HG02678 (cell line): ENCODE measurements around the gene LXN.

Experiments used
- ATAC-seq: cut with Tn5 transposase; IDR thresholded peaks from one replicate; pipeline ENCODE4 v1.9.1; 2021; ENCODE audit warnings: mild to moderate bottlenecking, moderate library complexity; ENCODE audit not compliant: unreplicated experiment

The LXN gene

DNA sequence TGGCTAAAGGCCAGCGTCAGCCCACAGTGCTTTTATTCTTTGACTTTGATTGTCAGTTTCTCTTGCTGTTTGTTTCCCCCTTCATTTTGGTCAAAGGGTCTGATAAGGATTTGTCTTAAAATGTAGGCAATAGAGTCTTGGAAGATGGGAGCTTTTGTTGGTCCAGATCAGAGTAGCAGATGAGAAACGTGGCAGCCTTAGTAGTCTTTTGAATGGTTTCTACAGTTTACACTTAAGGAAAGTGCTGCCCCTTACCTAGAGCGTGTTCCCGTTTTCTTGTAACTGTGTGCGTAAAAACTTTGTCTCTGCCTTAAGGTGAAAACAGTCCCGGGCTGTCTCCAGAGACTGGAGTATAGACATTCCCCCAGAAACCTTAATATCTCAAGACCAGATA is 630 bp downstream of the LXN start:
- ATAC-seq, result peak; percentile 3

GRCh38 chr3:158668506-158668905 is 3.9 kb downstream of the LXN start:
- ATAC-seq, result no peak

DNA sequence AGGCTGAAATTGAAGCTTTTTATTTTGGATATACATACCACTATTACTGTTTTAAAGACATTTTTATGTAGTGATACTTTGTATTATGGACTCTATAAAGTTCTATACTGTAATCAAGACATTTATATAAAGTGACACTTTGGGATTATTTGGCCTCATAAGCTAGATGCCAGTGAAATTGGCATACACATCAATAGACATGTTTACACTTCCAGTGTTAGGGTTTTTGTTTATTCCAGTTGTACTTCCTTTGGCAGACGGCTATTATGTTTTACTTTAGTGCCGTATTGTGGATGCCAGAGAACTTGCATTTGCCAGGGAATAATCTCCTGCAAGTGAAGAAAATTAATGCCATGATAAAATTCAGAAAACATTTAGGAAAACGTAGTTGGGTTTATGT is 6.0 kb downstream of the LXN start:
- ATAC-seq, result no peak

GRCh38 chr3:158663832-158664231 is 8.6 kb downstream of the LXN start:
- no peak for ATAC-seq

GRCh38 chr3:158663246-158663645 is 9.2 kb downstream of the LXN start:
- ATAC-seq, result no peak

GRCh38 chr3:158660711-158661110 is 11.7 kb downstream of the LXN start:
- no peak for ATAC-seq

DNA sequence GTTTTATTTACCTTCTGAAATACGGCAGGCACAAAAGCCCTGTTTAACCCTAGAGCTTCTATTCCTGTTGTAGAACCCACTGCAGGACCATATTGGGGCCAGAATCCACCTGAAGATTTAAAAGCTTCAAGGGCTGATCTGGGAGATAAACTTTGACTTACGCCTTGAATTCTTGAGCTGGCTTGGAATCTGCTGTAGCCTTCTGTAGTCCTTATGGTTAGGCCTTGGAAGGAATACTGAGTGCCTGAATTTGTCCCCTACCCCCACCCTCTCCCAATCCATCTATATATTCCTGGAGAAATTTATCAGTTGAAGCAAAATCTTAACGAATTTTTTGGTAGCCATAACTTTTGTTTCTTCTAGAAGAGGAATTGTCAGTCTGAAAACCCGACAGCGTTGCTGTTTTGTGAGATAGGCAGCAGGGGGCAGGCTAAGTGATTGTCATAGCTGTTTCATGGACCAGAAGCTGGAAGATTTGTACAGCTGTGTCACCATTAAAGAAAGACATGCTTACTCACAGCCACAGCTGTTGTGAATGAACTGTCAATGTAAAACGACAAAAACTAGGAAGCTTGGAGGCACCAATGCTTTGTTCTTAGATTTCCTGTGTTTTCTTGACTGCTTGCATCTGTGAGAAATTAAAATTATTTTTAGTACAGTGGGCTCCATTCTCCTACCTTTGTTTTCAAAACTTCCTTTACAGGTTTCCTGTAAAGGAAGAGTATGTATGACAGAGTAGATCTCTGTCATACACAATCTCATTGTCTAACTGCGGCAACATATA is 12.8 kb downstream of the LXN start:
- peak; percentile 86 for ATAC-seq

DNA sequence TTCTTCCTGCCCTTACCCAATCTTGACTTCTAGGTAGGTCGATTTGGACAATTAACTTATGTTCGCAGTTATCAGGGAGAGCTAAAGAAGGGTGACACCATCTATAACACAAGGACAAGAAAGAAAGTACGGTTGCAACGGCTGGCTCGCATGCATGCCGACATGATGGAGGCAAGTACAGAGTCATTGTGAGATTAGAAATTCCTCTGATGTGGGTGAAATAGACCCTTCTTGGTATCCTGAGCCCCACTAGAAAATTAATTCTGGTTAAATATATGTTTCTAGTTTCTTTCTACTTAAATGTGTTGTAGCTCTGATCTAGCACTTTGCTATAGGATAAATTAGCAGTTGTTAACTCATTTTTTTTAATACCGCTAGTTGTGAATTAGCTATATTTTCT is 13.6 kb downstream of the LXN start:
- ATAC-seq, result no peak

GRCh38 chr3:158652463-158652862 is 20.0 kb downstream of the LXN start:
- ATAC-seq, result no peak

GRCh38 chr3:158651192-158651591 is 21.3 kb downstream of the LXN start:
- ATAC-seq, result no peak

GRCh38 chr3:158649791-158650190 is 22.7 kb downstream of the LXN start:
- no peak for ATAC-seq

GRCh38 chr3:158644345-158644908 is 28.0 kb downstream of the LXN start, which contains the start of gene GFM1:
GFM1 (plus strand) TSS chr3:158644527; CDS start chr3:158644635, 108 bp downstream.
- peak; percentile 99 for ATAC-seq

DNA sequence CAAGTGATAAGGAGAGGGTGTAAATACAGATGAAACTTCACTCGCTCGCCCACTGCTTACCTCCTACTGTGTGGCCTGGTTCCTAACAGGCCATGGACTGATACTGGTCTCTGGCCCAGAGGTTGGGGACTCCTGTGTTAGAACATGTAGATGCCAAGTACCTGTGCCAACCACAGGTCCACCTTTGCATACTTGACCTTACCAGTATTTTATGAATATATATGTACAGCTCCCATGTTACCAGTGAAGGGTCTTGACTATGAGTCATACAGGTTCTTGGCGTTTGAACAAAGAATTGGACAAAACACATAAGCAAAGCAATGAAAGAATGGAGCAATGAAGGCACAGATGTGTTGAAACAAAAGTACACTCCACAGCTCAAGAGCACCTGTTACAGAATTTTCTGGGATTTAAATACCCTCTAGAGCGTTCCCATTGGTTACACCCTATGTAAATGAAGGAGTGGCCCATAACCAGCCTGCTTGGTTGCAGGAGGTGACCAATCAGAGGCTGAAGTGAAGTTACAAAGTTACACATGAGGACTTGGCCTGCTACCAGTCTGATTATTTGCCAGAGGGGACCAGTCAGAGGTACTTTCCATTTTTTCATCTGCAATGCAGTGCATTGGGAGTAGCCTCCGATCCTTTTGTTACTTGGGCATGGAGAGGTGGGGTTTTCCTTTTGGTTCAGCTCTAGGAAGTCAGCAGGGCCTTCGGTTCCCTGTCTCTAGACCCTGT is 29.8 kb downstream of the LXN start:
- no peak for ATAC-seq

GRCh38 chr3:158642005-158642404 is 30.4 kb downstream of the LXN start:
- no peak for ATAC-seq

GRCh38 chr3:158640646-158641045 is 31.8 kb downstream of the LXN start:
- ATAC-seq, result no peak

GRCh38 chr3:158631981-158632380 is 40.5 kb downstream of the LXN start:
- ATAC-seq, result no peak

DNA sequence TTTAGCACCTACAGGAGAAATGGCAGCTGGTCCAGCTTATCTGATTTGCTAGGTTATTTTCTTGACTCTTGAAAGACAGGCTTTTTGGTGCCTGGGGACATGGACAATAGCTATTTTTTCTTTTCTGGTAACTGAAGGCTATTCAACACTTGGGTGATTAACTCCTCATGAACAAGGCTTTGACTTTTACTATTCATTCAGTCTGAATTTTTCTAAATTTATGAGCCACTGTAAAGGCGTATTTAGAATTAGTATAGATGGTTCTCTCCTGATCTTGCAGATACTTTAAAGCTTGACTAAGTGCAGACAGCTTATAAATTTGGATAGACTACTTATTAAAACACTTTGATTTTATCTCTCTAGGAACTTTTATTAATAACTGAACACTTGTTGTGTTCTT is 46.6 kb downstream of the LXN start:
- no peak for ATAC-seq

GRCh38 chr3:158617982-158618875 is 54.2 kb downstream of the LXN start:
- no peak for ATAC-seq
